ENCODE measurements around the gene MAP3K5. TPM values are rescaled to one million over a fixed set of nuclear protein-coding genes. Genes with fewer than 3 reads are reported as not detected.

MAP3K5 gene
- total and polyA plus RNA-seq, 2 donors (not counting 3 experiments of a cell fraction or from before 2014, with no cell fraction given), result 1.5 to 7.0 TPM

DNA sequence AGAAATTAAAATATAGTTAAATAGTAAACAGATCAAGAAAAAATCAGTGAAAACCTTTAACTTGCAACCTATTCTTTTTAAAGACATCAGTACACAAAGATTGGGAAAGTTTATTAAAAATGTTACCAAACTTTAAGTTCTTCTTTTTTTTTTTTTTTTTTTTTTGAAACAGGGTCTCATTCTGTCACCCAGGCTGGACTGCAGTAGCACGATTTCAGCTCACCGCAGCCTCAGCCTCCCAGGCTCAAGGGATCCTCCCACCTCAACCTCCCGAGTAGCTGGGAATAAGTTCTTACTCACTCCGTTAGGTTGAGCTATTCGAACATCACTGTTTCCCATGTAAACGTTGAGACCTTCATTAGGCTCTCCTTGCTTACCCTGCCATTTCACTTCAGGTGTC is 5.6 kb downstream of the MAP3K5 start:
- H3K9ac ChIP-seq (replicated peaks; ENCODE audit: extremely low read depth, insufficient read depth, low read length), result no peak overlapping the region
- H3K4me3 ChIP-seq (replicated peaks in 1 of 3; ENCODE audit: insufficient read depth in 1 of 3, low read depth in 1 of 3, low read length in 3 of 3), result no peak overlapping the region
- no peak for FAIRE-seq
- peaks cover 41% of the 10 kb centered on the region for H3K79me2 ChIP-seq (ENCODE audit: control insufficient read depth, insufficient read depth, low read length)
- intact Hi-C loops (cut with micrococcal nuclease), result loop anchor here (10.0 kb wide), 1 partner anchor 1292 kb away; the partner anchor contains the start of gene AHI1
- no peak overlapping the region for H3K27ac ChIP-seq (ENCODE audit: insufficient read depth, low read depth, low read length)
- BruUV-seq (replicated peaks), result no TSS peak
- ChIA-PET CTCF (interaction anchor here (1.0 to 8.7 kb wide), 5 partner anchors 11 to 179 kb away, joined by 3 to 708 read pairs (median 3); partner anchors contain the start of gene PEX7), POLR2A (interaction anchor here (0.7 kb wide), 1 partner anchor 445 kb away, joined by 3 read pairs; no protein-coding TSS in a partner anchor)
- no peak for TF ChIP-seq GATA2 (IDR thresholded peaks at IDR 0.05; ENCODE audit: insufficient read depth, insufficient read length, low read depth, low read length)
- no peak for TF ChIP-seq POLR2AphosphoS5 (IDR thresholded peaks at IDR 0.05; ENCODE audit: insufficient read depth, low read depth, low read length)
- no peak for TF ChIP-seq EZH2 (IDR thresholded peaks at IDR 0.05; ENCODE audit: borderline replicate concordance, low read depth, low read length, severe bottlenecking)
- TF ChIP-seq, protein P1, sequence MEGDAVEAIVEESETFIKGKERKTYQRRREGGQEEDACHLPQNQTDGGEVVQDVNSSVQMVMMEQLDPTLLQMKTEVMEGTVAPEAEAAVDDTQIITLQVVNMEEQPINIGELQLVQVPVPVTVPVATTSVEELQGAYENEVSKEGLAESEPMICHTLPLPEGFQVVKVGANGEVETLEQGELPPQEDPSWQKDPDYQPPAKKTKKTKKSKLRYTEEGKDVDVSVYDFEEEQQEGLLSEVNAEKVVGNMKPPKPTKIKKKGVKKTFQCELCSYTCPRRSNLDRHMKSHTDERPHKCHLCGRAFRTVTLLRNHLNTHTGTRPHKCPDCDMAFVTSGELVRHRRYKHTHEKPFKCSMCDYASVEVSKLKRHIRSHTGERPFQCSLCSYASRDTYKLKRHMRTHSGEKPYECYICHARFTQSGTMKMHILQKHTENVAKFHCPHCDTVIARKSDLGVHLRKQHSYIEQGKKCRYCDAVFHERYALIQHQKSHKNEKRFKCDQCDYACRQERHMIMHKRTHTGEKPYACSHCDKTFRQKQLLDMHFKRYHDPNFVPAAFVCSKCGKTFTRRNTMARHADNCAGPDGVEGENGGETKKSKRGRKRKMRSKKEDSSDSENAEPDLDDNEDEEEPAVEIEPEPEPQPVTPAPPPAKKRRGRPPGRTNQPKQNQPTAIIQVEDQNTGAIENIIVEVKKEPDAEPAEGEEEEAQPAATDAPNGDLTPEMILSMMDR (IDR thresholded peaks at IDR 0.05; ENCODE audit: extremely low read depth in 1 of 2, insufficient read depth in 1 of 2, low read depth in 1 of 2, low read length in 2 of 2), result no peak
- H4K20me1 ChIP-seq (replicated peaks; ENCODE audit: control insufficient read depth, extremely low read depth, insufficient read depth, low read length), result no peaks in the 10 kb centered on the region
- no peaks in the 10 kb centered on the region for H3K27me3 ChIP-seq (ENCODE audit: control insufficient read depth in 2 of 2, insufficient read depth in 2 of 2, low read length in 2 of 2)
- no peak for DNase-seq (ENCODE audit: low read depth, low spot score)
- no peaks in the 10 kb centered on the region for H3K36me3 ChIP-seq (ENCODE audit: control insufficient read depth in 2 of 2, extremely low read depth in 1 of 2, insufficient read depth in 2 of 2, low read length in 2 of 2)
- no peak overlapping the region for H2AFZ ChIP-seq (ENCODE audit: low read depth, low read length)
- H3K9me3 ChIP-seq (replicated peaks; ENCODE audit: control insufficient read depth, insufficient read depth, low read length), result no peaks in the 10 kb centered on the region
- no peak overlapping the region for H3K4me2 ChIP-seq (ENCODE audit: insufficient read depth, low read length)
- H3K9me1 ChIP-seq (replicated peaks; ENCODE audit: control insufficient read depth, extremely low read depth, insufficient read depth, low read length), result no peaks in the 10 kb centered on the region
- H3K4me1 ChIP-seq (ENCODE audit: control insufficient read depth, extremely low read depth, insufficient read depth, low read length), result peaks cover 51% of the 10 kb centered on the region
- dilution Hi-C loops (cut with MboI; ENCODE audit: extremely low pct_ligation_motif_present, low sequenced_read_pairs), result no loop called here

All from endothelial cell of umbilical vein (primary cell).